HG03139 (cell line): ENCODE measurements around the gene RRM2.

Source experiments
- ATAC-seq: cut with Tn5 transposase; IDR thresholded peaks from one replicate; pipeline ENCODE4 v1.9.1; 2021; ENCODE audit not compliant: unreplicated experiment

RRM2 gene

GRCh38 chr2:10122500-10123280, at the start of gene RRM2:
TSS of gene RRM2 (plus strand) at chr2:10122739. CDS start at chr2:10122799, 60 bp downstream.
- peak; percentile 56 for ATAC-seq

GRCh38 chr2:10073706-10074105, 48.8 kb upstream of the RRM2 start:
- no peak for ATAC-seq

GRCh38 chr2:10075101-10075500, 47.4 kb upstream of the RRM2 start:
- no peak for ATAC-seq

DNA sequence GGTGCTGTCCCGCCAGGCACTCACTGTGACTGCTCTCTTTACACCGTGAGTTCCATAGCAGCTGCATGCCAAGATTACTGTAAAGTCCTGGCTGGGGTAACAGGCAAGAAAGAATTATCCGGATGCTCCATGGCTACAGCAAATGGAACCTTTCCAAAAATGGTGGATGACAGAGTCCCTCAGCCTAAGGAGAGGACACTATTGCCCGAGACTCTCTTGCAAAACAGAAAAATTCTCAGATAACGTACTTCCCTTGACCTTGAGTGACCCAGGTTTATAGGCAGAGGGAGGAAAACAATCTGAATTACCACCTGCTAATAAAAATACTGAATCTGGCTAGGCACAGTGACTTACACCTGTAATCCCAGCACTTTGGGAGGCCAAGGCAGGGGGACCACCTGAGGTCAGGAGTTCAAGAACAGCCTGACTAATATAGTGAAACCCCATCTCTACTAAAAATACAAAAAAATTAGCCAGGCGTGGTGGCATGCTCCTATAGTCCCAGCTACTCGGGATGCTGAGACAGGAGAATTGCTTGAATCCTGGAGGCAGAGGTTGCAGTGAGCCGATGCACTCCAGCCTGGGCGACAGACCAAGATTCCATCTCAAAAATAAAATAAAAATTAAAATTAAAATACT, 46.8 kb upstream of the RRM2 start:
- ATAC-seq: no peak

GRCh38 chr2:10076511-10076910, 46.0 kb upstream of the RRM2 start:
- no peak for ATAC-seq

DNA sequence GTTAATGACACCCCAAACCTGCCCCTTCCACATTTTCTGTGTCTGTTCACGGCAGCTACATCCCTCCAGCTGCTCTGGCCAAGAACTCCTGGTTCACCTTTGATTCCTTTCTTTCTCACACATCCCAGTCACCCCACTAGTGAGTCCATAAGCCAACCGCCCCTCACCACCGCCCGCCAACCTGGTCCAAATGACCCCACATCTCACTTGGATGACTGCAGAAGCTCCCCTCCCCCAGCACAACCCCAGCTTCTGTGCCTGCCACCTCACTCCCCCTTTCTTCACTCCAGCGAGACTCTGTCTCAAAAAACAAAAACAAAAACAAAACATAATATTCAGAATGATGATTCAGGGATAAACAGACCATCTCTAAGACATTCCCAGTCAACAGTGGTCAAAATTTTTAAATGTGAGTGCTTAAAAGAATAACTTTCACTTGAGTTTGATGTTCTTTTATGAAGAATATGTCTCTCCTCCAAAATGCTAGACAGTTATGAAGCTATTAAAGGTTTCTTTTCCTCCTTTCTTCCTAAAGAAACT, 45.5 kb upstream of the RRM2 start:
- no peak for ATAC-seq

DNA sequence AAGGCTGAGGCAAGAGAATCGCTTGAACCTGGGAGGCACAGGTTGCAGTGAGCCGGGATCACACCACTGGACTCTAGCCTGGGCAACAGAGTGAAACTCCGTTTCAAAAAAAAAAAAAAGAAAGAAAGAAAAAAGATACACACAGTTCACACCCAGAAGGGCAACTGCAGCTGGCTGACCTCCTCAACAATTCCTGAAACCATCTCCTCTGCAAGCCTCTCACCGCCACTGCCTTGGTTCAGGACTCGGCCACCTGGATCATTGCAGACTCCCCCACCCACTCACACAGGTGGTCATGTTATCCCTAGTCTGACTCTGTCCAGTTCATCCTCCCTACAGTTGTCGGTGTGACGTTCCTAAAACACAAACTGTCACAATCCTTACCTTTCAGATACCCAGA, 44.5 kb upstream of the RRM2 start:
- no peak for ATAC-seq

DNA sequence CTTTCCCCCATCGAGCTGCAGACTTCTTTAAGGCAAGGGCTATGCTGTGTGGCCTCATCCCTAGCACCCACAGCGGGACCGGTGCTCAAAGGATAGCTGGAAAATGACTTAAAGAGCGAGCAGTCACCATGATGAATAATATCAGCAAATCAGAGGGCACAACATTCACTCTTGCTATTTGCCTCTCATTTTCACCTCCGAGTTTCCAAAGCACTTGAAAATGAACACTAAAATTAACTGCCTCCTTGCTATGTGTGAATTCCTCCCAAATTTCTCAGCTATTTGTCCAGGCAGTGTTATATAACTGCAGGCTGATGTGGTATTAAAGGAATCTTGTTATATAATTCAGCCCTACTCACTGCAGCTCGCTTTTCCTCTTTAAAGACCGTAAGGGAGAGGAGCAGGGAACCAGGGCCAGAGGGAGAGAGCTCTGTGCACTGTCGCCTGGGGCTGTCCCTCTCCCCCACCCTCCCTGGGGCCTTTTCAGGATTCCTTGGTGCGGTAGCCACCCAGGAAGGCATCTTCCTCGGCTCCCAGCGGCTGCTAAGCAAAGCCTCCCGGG, 43.8 kb upstream of the RRM2 start:
- no peak for ATAC-seq

DNA sequence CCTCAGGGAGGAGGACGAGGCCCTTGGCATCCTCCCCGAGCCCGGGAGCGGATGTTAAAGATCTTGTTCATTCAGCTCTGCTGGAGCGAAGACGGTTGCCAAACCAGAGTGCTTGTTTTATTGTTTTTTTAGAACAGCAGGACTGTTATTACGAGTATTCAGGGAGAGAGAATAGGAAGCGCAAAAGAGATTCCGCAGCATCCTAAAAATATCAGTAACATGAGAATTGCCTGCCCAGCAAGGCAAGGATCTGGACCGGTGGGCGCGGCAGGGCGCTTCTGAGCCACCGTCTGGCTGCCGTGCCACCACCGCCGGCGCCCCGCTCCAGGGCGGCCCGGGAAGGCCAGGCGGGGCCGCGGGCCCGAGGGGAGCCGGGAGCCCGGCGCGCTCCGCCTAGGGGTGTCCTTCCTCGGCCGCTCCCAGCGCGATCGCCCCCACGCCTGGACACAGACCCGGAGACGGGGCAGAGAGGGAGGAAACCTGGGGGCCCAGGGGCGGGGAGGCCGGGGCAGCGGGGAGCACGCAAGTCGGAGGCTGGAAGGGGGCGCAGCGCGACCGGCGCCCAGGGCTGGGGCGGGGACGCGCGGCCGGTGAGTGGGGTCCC, 43.2 kb upstream of the RRM2 start:
- ATAC-seq: peak; percentile 26

GRCh38 chr2:10079870-10080535, 42.5 kb upstream of the RRM2 start, which contains the start of gene CYS1:
TSS of gene CYS1 (minus strand) at chr2:10080411. CDS start at chr2:10080223, 188 bp downstream.
- ATAC-seq: peak; percentile 26

DNA sequence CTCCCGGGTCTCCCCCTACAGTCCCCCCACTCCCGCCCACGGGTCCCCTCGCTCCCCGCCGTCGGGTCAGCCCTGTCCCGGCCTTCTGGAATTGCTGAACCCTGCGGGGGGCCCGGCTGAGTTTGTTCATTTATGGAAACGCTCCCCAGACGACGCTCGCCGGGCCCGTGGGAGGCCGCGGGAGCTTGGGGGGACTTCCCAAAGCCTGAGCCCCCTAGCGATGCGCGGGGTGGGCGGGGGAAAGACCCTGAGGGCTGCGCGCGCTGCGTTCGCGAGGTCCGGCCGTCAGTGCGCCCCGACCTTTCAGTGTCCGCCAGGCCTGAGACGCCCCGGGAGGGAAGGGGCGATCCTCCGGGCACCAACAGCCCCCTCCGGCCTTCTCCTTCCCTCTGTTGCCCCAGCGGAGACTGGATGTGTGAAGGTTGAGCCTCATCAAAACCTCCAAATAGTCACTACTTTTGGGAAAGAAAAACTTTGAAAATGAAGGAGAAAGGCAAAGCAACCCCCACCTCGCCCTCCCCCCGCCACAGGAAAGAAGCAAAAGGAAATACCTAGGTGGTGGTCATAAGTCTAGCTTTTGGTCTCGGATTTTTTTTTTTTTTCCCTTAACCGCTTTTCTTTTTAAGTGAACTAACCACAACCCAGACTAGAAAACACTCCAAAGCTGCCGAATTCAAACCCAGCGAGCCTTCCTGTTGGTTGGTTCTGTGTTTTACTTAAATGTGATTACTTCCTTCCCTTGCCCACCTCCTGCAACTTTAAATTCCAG, 41.8 kb upstream of the RRM2 start:
- no peak for ATAC-seq

DNA sequence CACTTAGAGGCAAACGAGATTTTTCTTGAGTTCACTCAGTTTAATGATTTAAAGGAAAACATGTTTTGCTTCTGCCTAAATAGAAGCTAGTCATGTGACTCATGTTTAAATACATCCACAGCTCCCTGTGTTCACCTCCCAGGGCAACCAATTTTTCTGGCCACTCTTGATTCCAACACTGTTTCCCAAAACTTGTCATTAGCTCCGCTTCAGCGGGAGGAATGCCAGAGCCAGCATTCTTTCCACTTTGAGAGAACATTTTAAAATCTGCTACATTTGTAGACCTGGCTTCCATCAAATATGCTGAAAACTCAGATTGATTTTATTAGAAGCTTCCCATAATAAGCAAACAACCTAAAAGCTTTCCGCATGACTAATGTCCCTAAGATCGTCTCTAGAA, 39.5 kb upstream of the RRM2 start:
- no peak for ATAC-seq

DNA sequence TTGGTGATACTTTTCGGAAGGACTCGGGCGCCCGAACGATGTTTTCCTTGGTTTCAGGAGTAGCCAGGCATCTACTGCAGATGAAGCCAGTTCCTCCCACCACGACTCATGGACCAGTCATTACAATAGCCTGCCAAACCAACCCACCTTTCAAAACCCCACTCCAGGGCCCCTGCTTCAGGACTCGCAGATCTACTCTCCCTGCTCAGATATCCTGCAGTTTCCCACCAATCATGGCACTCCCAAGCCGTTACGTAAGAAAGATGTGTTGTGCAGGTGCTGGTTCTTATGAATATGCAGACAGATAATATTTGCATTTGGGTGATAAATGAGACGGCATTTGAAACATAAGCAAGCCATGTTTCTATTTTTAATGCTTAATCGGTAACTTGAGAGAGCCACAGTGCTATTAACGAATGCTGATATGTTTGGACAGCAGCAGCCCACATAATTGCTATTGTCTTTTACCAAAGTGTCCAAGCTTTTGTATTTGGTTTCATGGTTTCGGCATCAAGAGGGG, 38.8 kb upstream of the RRM2 start:
- peak; percentile 39 for ATAC-seq

DNA sequence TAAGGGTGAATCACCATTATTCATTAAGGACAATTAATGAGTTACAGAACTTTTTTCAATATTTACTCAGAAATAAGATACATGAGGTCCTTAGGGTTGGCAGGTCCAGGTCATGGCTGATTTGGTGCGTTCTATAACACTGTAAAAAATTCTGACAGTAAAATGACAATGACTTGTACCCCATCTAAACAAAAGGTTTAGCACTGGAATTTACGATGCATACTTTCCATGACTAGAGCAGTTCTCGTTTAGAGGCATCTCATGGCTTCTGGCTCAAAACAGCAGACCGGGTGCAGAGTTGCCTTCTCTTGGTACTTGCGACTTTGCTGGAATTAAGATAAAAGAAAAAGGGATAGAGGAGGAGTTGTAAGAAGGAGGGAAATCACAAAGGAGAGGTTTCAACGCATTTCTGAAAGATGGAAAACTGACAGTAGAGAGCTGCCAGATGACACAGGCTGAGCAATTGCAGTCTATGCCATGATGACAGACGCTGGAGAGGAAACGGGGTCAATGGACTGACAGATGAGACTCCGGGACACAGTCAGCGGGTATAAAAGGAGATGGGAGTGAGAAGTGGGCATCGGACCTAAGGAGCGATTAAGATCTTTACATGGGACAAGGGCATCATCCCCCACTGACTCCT, 38.2 kb upstream of the RRM2 start:
- ATAC-seq: no peak

- no peak for ATAC-seq
Measured at GRCh38 chr2:10085043-10085667, 37.4 kb upstream of the RRM2 start.

GRCh38 chr2:10085668-10086059, 36.9 kb upstream of the RRM2 start:
- no peak for ATAC-seq

DNA sequence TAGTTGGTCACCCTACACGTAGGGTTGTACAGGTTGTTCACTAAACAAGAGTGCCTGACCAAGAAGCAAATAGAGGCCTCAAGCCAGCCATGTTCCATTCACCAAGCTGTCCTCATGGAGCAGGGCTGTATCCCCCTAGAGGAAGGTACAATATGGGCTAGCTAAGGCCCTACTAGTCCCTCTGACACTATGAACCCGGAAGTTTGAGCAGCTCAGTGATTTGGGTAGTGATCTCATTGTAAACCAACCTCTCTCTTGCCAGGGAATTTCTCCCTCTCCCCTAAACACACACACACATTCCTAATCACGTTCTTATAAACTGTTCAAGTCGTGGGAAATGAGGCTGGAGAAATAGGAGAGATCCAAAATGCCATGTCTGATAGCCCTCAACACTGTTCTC, 35.6 kb upstream of the RRM2 start:
- ATAC-seq: no peak

GRCh38 chr2:10087360-10087759, 35.2 kb upstream of the RRM2 start:
- ATAC-seq: no peak

- no peak for ATAC-seq
Measured at GRCh38 chr2:10089565-10090190, 32.9 kb upstream of the RRM2 start.
